Neural progenitor cell (in vitro differentiated cells): ENCODE measurements around the gene HDAC1.

Source experiments
- CTCF ChIP-seq: fragments of 200-600 bp; sonication (generic); IDR thresholded peaks from 2 replicates; pipeline ENCODE4 v1.5.1; 2017; ENCODE audit warnings: antibody characterized with exemption, mild to moderate bottlenecking
- EZH2 ChIP-seq: fragments of 200-600 bp; sonication (generic); IDR thresholded peaks from 2 replicates; pipeline ENCODE4 v1.6.1; 2017; ENCODE audit warnings: antibody characterized with exemption, mild to moderate bottlenecking, moderate library complexity
- EZH2phosphoT487 ChIP-seq: fragments of 200-600 bp; sonication (generic); IDR thresholded peaks from 2 replicates; pipeline ENCODE4 v1.6.1; 2017; ENCODE audit warnings: antibody characterized with exemption

GRCh38 chr1:32349211-32349708 is 57.4 kb downstream of the HDAC1 start:
- no peak for TF ChIP-seq CTCF
- no peak for TF ChIP-seq EZH2
- no peak for TF ChIP-seq EZH2phosphoT487
